Measurements from ENCODE around the gene PIGQ.

Gene PIGQ

GRCh38 chr16:580141-580945 is 10.6 kb downstream of the PIGQ start:
- no peak for ATAC-seq
- TF ChIP-seq ZFP30 (CRISPR knock-in tag; IDR thresholded peaks at IDR 0.05) = no peak
- TF ChIP-seq TCF4 (CRISPR knock-in tag; IDR thresholded peaks at IDR 0.05; ENCODE audit: borderline replicate concordance) = no peak
- no peak for TF ChIP-seq TOX (CRISPR knock-in tag; IDR thresholded peaks at IDR 0.05; ENCODE audit: borderline replicate concordance)
- TF ChIP-seq ZC3H10 (CRISPR knock-in tag; IDR thresholded peaks at IDR 0.05) = no peak
- TF ChIP-seq SNAI2 (CRISPR knock-in tag; IDR thresholded peaks at IDR 0.05) = no peak
- no peak for TF ChIP-seq ZFP3 (CRISPR knock-in tag; IDR thresholded peaks at IDR 0.05)
- TF ChIP-seq ZNF8 (CRISPR knock-in tag; IDR thresholded peaks at IDR 0.05) = no peak
- TF ChIP-seq CREB5 (CRISPR knock-in tag; IDR thresholded peaks at IDR 0.05; ENCODE audit: low read depth) = no peak
- no peak for TF ChIP-seq BACH2 (CRISPR knock-in tag; IDR thresholded peaks at IDR 0.05; ENCODE audit: borderline replicate concordance)
- TF ChIP-seq CSDC2 (CRISPR knock-in tag; IDR thresholded peaks at IDR 0.05) = no peak
- TF ChIP-seq TSHZ2 (CRISPR knock-in tag; IDR thresholded peaks at IDR 0.05) = no peak
- TF ChIP-seq GLIS3 (CRISPR knock-in tag; IDR thresholded peaks at IDR 0.05) = no peak
- TF ChIP-seq PPARA (CRISPR knock-in tag; IDR thresholded peaks at IDR 0.05; ENCODE audit: borderline replicate concordance) = no peak
- TF ChIP-seq POU6F1 (CRISPR knock-in tag; IDR thresholded peaks at IDR 0.05; ENCODE audit: borderline replicate concordance, low read depth) = no peak
- no peak for TF ChIP-seq RARB (CRISPR knock-in tag; IDR thresholded peaks at IDR 0.05)
- TF ChIP-seq PATZ1 (CRISPR knock-in tag; IDR thresholded peaks at IDR 0.05; ENCODE audit: borderline replicate concordance) = no peak

GRCh38 chr16:580946-581498 is 11.3 kb downstream of the PIGQ start:
- no peak for TF ChIP-seq ZC3H10 (CRISPR knock-in tag; IDR thresholded peaks at IDR 0.05)
- TF ChIP-seq POU6F1 (CRISPR knock-in tag; IDR thresholded peaks at IDR 0.05; ENCODE audit: borderline replicate concordance, low read depth) = no peak
- no peak for TF ChIP-seq TSHZ2 (CRISPR knock-in tag; IDR thresholded peaks at IDR 0.05)
- TF ChIP-seq TOX (CRISPR knock-in tag; IDR thresholded peaks at IDR 0.05; ENCODE audit: borderline replicate concordance) = no peak
- no peak for TF ChIP-seq ISL1 (CRISPR knock-in tag; IDR thresholded peaks at IDR 0.05)
- TF ChIP-seq ZNF8 (CRISPR knock-in tag; IDR thresholded peaks at IDR 0.05) = no peak
- TF ChIP-seq TCF4 (CRISPR knock-in tag; IDR thresholded peaks at IDR 0.05; ENCODE audit: borderline replicate concordance) = no peak
- no peak for TF ChIP-seq ZNF565 (CRISPR knock-in tag; conservative IDR thresholded peaks at IDR 0.05; ENCODE audit: low read depth)
- no peak for TF ChIP-seq OSR1 (CRISPR knock-in tag; IDR thresholded peaks at IDR 0.05)
- no peak for TF ChIP-seq ZFP3 (CRISPR knock-in tag; IDR thresholded peaks at IDR 0.05)
- ATAC-seq = no peak
